ENCODE measurements around the gene ZBTB12. TPM values are rescaled to one million over a fixed set of nuclear protein-coding genes. Genes with fewer than 3 reads are reported as not detected.
"Not testable (repeated sequence)": the region's sequence is repeated elsewhere in the genome, so short reads cannot be mapped to it uniquely, and the experiment has no call there.

Gene ZBTB12
- total and polyA plus RNA-seq, 10 of the 15 experiments (the other 5 are each of a cell fraction or from before 2014, with no cell fraction given) = 0.81 to 4.5 (median 1.7) TPM; not detected in 4

GRCh38 chr6:31908791-31909190, 6.9 kb upstream of the ZBTB12 start (continued):
- TF ChIP-seq SIN3A (IDR thresholded peaks at IDR 0.05; ENCODE audit: low read depth, low read length) (no peak), SKIL (IDR thresholded peaks at IDR 0.05; ENCODE audit: low read depth, poor library complexity, severe bottlenecking) (no peak), CHD1 (IDR thresholded peaks at IDR 0.05; ENCODE audit: low read depth, low read length) (no peak), CEBPB (IDR thresholded peaks at IDR 0.05; ENCODE audit: borderline replicate concordance in 1 of 2, low read depth in 2 of 2, low read length in 2 of 2) (no peak), POLR2AphosphoS5 (IDR thresholded peaks at IDR 0.05; ENCODE audit: low read length) (no peak), IRF3 (IDR thresholded peaks at IDR 0.05) (no peak), SREBF1 (IDR thresholded peaks at IDR 0.05; ENCODE audit: low read length) (0 out of 2 replicates have a peak, but pooled peaks have one; percentile 18)

GRCh38 chr6:31908255-31908654, 6.4 kb upstream of the ZBTB12 start:
- not testable (repeated sequence) for BruUV-seq (replicated peaks)

More at GRCh38 chr6:31908255-31908654, 6.4 kb upstream of the ZBTB12 start:
- RAD21 ChIA-PET (ENCODE audit: unreplicated experiment); H3K9me3 ChIP-seq (replicated peaks; ENCODE audit: control insufficient read depth, insufficient read depth, low read length); H3K79me2 ChIP-seq (ENCODE audit: control insufficient read depth, insufficient read depth, low read length); H3K9ac ChIP-seq (ENCODE audit: control insufficient read depth, insufficient read depth, low read length); SMC1A ChIA-PET (ENCODE audit: uncharacterized antibody, unreplicated experiment); DNase-seq (ENCODE audit: low read depth, low spot score); H3K4me2 ChIP-seq (ENCODE audit: control insufficient read depth, insufficient read depth); H3K27me3 ChIP-seq (replicated peaks in 1 of 2; ENCODE audit: control insufficient read depth in 2 of 2, insufficient read depth in 2 of 2, low read length in 1 of 2); in situ Hi-C loops (cut with MboI); H3K27ac ChIP-seq (ENCODE audit: control insufficient read depth, insufficient read depth); H2AFZ ChIP-seq (ENCODE audit: control insufficient read depth, low read depth, low read length); ATAC-seq; H3K36me3 ChIP-seq (ENCODE audit: control insufficient read depth in 2 of 2, insufficient read depth in 2 of 2, low read length in 1 of 2); FAIRE-seq; H3K4me3 ChIP-seq; H4K20me1 ChIP-seq (ENCODE audit: control insufficient read depth, insufficient read depth): not testable (repeated sequence)
- H3K4me1 ChIP-seq (ENCODE audit: control insufficient read depth, insufficient read depth, low read length) = peaks cover 25% of the 10 kb centered on the region
- intact Hi-C loops (cut with micrococcal nuclease; ENCODE audit: unreplicated experiment) = loop anchor here (10.0 kb wide), 1 partner anchor 363 kb away; the partner anchor contains the start of genes ATP6V1G2, DDX39B and NFKBIL1
- 55% methylated on average over 4 of the region's 5 CpGs for WGBS (ENCODE audit: insufficient coverage, insufficient replicate concordance, low lambda C conversion rate, missing lambda C conversion rate)
- POLR2A ChIA-PET = interaction anchor here (0.8 kb wide), 1 partner anchor 679 kb away, joined by 4 read pairs; no protein-coding TSS in a partner anchor
- CTCF ChIA-PET = interaction anchor here (1.5 kb wide), 1 partner anchor 14 kb away, joined by 3 read pairs; no protein-coding TSS in a partner anchor

Data from GM12878 (cell line).